HT1080 (cell line): ENCODE data around the gene SLC25A42. TPM values are rescaled to one million over a fixed set of nuclear protein-coding genes. Genes with fewer than 3 reads are reported as not detected.
"Not testable (repeated sequence)": the region's sequence is repeated elsewhere in the genome, so short reads cannot be mapped to it uniquely, and the experiment has no call there.

ENCODE experiments used
- DNase-seq: peaks from one replicate; pipeline ENCODE4 v3.0.0-alpha.2; 2015; ENCODE audit warnings: low read depth
- polyA plus RNA-seq, 2 experiments: library from polyadenylated mRNA; depleted of rRNA; stranded (reverse); fragments of >200 nt; gene quantifications; 2 replicates each; pipeline ENCODE4 v1.2.3, GENCODE V29; 2015
- total RNA-seq: library from RNA; depleted of rRNA; stranded (reverse); fragments of >200 nt; shearing (Covaris generic); gene quantifications from 2 replicates; pipeline ENCODE4 v1.2.3, GENCODE V29; 2014; rRNA removed

SLC25A42 gene
- 0.37 and 0.56 TPM in 2 replicates for total RNA-seq
- 1.3 TPM in 2 replicates for polyA plus RNA-seq (2015; cell fraction: cytosol; rRNA removed)
- 2.2 and 2.3 TPM in 2 replicates for polyA plus RNA-seq (2015; cell fraction: nucleus; rRNA removed)

DNA sequence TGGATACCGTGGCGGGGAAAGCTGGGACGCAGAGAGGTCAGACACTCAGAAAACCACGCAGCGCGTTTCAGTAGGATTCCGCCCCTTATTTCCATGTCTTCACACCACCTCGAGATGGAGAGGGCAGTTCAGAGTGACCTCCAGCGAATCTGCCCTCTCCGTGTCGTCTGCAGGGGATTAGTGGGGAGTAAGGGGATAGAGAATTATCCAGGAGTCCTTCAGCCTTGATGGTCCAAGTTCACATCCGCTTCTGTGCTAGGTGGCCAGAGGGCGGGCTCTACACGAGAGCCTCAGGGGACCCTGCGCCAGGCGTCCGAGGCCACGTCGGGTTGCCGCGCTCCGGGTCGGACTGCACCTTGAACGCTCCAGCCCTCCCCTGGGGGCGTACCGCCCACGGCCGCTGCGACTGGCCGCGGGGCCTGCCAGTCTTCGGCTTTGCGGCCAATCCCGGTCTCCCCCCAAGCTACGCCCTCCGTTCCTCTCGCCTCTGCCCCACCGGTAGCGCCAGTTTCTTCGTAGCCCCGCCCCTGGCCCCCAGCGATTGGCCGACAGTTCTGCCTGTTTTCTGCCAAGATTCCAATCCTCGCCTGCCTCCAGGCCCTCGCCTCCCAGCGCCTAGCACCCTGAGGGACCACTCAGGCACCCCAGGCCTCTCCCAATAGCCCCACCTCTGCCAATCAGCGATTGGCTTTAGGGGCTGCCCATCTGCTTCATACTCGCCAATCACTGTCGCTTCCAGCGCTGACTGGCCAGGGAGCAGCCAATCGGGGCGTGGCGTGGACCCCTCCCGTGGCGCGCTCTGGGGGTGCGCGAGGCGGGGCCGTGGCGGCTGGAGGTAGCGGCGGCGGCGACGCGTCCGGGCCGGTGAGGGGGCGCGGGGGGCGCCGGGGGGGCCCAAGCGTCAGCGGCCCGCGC lies at the start of gene SLC25A42:
SLC25A42 (plus strand) TSS at position 812 of the 915 bp plus-strand sequence. CDS start 32,131 bp downstream, outside the sequence.
- peak; percentile 99 for DNase-seq

- peak; percentile 10 for DNase-seq
Measured at GRCh38 chr19:19021115-19021514, 42.7 kb upstream of the SLC25A42 start.

GRCh38 chr19:19022380-19022961 lies 41.3 kb upstream of the SLC25A42 start:
- no peak for DNase-seq

- not testable (repeated sequence) for DNase-seq
Measured at GRCh38 chr19:19023376-19023775, 40.4 kb upstream of the SLC25A42 start.

GRCh38 chr19:19025861-19026260 lies 37.9 kb upstream of the SLC25A42 start:
- no peak for DNase-seq

DNA sequence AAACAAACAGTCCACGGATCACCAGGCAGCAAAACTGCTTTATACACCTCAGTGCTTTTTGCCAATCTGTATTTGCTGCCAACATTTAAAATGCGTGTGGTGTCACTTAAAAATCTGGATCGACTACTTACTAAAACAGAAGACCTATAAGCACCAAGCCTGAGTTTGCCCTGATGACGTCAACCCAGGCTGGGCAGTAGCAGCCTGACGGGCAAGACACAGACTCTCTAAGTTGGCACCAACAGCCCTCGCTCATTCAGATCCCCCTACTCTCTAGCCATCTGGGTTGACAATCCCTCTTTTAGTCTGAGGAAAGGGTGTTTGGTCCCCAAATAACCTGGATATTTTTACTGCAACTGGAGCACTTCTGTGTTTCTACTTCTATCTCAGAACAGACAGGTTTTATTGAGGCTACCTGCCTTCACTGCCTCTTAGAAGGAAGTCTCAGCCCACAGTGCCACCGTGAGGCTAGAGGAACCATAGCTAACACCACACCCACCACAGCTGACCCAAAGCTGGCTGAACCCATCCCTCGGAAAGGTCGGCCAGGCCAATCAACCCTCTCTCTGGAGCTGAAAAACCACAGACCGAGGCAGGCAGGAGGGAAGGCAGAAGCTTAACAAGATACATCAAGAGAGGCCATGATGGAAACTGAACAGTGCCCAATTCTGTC lies 37.4 kb upstream of the SLC25A42 start:
- DNase-seq, result no peak

GRCh38 chr19:19027228-19027627 lies 36.6 kb upstream of the SLC25A42 start:
- DNase-seq, result no peak

DNA sequence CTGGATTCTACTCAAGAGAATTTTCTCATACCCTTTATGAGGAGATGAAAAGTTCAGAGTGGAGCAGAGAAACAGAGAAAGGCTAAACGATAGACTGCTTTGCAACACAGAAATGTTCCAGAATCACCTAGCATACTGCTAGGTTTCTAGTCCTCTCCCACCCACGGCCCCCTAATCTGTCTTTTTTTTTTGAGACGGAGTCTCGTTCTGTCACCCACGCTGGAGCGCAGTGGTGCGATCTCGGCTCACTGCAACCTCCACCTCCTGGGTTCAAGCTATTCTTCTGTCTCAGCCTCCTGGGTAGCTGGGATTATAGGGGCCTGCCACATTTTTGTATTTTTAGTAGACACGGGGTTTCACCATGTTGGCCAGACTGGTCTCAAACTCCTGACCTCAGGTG lies 35.3 kb upstream of the SLC25A42 start:
- DNase-seq, result no peak

DNA sequence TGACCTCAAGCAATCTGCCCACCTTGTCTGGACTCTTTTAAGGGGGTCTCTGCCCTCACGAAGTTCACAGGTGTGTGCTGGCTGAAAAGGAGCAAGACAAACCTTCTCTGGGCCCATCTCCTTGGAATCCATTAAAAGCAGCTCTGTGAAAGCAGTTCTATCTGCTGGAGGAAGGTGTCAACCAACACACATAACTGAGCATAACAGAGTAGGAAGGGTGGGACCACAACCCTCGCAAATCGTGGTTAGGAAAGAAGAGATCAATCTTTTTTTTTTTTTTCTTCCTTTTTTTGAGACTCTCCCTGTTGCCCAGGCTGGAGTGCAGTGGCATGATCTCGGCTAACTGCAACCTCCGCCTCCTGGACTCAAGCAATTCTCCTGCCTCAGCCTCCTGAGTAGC lies 31.9 kb upstream of the SLC25A42 start:
- no peak for DNase-seq

GRCh38 chr19:19032420-19033175 lies 31.2 kb upstream of the SLC25A42 start:
- DNase-seq, result peak; percentile 47

DNA sequence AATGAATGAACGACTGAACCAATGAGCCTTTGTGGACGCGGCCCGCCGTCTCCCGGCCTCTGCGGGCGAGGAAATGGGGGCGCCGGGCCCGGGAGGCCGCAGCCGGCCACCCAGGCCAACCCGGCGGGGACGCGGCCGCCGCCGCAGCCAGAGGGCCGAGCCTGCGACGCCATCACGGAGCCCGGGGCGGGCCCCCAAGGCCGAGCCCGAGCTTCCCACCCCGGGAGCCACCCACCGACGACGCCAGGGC lies 30.7 kb upstream of the SLC25A42 start:
- no peak for DNase-seq

DNA sequence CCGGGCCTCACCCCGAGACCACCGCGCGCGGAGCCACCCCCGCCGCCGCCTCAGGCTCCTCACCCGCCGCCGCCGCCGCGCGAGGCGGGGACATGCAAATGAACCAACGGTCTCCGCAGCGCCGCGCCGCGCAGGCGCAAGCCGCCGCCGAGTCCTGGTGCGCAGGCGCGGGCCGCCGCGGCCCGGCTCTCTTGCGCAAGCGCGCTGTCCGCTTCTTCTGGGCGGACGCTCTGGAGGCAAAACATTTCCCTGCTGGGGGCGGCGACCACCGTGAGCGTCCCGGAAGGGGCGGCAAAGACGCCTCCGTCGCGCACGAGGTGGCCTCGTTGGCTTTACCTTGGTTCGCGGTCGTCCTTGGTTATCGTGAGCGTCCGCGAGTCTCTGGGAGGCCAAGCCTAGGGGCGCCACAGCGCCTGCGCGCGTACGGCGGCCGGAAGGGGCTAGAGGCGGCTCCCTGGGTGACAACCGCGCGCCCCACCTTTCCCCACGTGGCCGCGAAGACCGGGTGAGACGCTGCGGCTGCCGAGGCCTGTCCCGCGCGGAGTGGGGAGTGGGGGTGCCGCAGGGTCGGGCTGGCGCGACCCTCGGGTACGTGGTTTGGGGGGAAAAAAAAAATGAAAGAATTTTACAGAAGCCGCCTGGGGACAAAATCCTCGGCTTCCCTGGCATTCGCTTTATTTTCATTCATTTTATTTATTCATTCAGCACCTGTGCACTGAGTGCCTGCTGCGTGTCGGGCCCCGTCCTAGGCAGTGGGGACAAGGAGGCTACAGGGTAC lies 30.2 kb upstream of the SLC25A42 start, which contains the start of the genes ARMC6 and SUGP2:
ARMC6 (plus strand) TSS at position 178 of the 778 bp plus-strand sequence. CDS start 607 bp downstream, outside the sequence.
SUGP2 (minus strand) TSS at position 92 of the 778 bp plus-strand sequence. CDS start 2,446 bp downstream, outside the sequence.
- peak; percentile 90 for DNase-seq

- peak; percentile 87 for DNase-seq
Measured at GRCh38 chr19:19034204-19034624, 29.6 kb upstream of the SLC25A42 start.

GRCh38 chr19:19039901-19040300 lies 23.9 kb upstream of the SLC25A42 start:
- DNase-seq, result no peak

DNA sequence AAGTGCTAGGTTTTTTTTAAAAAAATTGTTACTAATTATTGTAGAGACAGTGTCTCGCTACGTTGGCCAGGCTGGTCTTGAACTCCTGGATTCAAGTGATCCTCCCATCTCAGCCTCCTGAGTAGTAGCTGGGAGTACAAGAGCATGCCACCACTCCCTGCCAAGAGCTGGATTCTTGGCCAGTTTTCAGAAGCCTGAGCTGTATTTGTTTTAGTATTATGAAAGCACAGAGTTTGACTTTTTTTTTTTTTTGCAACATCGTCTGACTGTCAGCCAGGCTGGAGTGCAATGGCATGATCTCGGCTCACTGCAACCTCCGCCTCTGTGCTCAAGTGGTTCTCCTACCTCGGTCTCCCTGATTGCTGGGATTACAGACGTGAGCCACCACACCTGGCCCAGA lies 23.4 kb upstream of the SLC25A42 start:
- DNase-seq, result no peak

DNA sequence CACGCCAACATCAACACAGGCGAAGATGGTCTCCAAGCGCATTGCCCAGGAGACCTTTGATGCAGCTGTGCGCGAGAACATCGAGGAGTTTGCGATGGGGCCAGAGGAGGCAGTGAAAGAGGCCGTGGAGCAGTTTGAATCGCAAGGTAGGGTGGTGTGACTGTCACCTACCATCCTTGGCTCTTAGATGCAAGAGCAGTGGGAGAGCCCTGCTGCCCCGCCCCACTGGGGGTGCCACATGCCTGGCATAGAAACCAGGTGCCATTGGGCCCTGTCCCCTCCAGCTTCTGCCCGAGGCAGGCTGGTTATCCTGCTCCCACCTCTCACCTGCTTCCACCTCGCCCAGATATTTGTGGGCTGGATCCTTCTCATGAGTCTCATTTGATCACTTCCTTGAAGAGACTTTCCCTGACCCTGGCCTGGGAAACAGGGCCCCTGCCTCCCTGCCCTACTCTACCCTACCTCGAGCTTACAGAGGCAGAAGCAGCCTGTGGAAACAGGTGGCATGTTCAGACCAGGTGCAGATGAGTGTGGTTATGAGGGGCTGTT lies 21.0 kb upstream of the SLC25A42 start:
- no peak for DNase-seq

DNA sequence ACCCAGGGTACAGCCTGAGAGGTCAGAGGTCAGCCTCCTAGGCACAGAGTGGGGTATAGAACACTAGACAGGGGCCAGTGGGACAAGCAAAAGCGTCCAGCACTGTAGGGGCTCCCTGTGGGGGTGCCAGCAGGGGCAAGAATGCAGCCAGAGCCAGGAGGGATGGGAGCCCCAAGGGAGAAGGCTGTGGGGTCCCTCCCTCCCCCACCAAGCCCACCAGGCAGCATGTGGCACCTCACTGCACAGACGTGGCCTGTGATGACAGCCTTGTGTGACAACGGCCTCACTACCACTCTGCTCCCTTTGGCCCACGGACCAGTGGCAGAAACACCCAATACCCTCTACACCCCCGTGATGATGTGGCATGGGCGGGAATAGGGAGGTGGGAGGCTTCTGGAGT lies 20.3 kb upstream of the SLC25A42 start:
- DNase-seq, result no peak

DNA sequence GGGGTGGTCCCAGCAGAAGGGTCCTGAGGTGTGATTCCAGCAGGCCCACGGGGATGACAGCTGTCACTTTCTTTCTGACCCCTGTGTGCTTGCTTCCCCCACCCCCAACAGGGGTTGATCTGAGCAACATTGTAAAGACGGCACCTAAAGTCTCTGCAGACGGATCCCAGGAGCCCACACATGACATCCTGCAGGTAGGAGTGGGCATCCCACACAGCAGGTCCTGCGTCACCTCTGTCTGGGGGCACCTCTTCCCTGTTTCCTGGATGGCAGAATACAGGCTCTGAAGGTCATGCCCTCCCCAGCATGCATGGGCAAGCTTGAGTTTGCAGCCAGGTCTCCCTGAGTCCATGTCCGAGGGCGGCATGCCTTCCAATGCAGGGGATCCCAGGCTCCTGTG lies 19.9 kb upstream of the SLC25A42 start:
- no peak for DNase-seq

GRCh38 chr19:19049406-19049805 lies 14.4 kb upstream of the SLC25A42 start:
- no peak for DNase-seq

DNA sequence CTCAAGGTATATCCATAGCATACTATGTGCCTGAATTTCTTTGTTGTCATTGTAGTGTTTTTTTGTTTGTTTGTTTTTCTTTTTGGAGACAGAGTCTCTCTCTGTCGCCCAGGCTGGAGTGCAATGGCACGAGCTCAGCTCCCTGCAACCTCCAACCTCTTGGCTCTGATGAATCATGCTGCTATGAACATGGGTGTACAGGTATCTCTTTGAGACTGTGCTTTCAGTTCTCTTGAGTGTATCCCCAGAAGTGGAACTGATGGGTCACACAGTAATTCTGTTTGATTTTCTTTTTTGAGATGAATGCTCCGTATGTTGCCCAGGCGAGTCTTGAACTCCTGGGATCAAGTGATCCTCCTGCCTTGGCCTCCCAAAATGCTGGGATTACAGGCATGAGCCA lies 13.7 kb upstream of the SLC25A42 start:
- no peak for DNase-seq
